DND-41 (cell line): ENCODE results near the gene PRR15L.

Source experiments
- CTCF ChIP-seq: IDR thresholded peaks from 2 replicates; pipeline ENCODE4 v1.5.1; 2012; ENCODE audit warnings: borderline replicate concordance, low read length, moderate library complexity, mild to moderate bottlenecking; ENCODE audit not compliant: poor library complexity, severe bottlenecking; ENCODE audit errors: extremely low read depth
- EZH2 ChIP-seq: IDR thresholded peaks from 3 replicates; pipeline ENCODE4 v1.6.1; 2012; ENCODE audit warnings: borderline replicate concordance, low read depth, mild to moderate bottlenecking, moderate library complexity, low read length, inconsistent platforms; ENCODE audit not compliant: severe bottlenecking

GRCh38 chr17:47966079-47966519 lies 8.4 kb upstream of the PRR15L start:
- no peak for TF ChIP-seq CTCF
- TF ChIP-seq EZH2, result no peak
